ENCODE measurements around the gene FBXO17.
"Not testable (repeated sequence)": the region's sequence is repeated elsewhere in the genome, so short reads cannot be mapped to it uniquely, and the experiment has no call there.

The FBXO17 gene

GRCh38 chr19:38970664-38971532, 4.6 kb downstream of the FBXO17 start:
- DNase-seq (ENCODE audit: low read depth), result no peak
- H3K4me3 ChIP-seq (ENCODE audit: low read depth, low read length), result no peak overlapping the region
- no peak for TF ChIP-seq CTCF (IDR thresholded peaks at IDR 0.05; ENCODE audit: insufficient read depth, low read depth, low read length, missing control alignments)

GRCh38 chr19:38966149-38966548, 9.4 kb downstream of the FBXO17 start:
- not testable (repeated sequence) for DNase-seq (ENCODE audit: low read depth); H3K4me3 ChIP-seq (ENCODE audit: low read depth, low read length)

GRCh38 chr19:38964738-38965137, 10.8 kb downstream of the FBXO17 start:
- DNase-seq (ENCODE audit: low read depth), result no peak
- no peak for TF ChIP-seq CTCF (IDR thresholded peaks at IDR 0.05; ENCODE audit: insufficient read depth, low read depth, low read length, missing control alignments)
- no peak overlapping the region for H3K4me3 ChIP-seq (ENCODE audit: low read depth, low read length)

GRCh38 chr19:38959618-38960017, 15.9 kb downstream of the FBXO17 start:
- DNase-seq (ENCODE audit: low read depth), result no peak
- H3K4me3 ChIP-seq (ENCODE audit: low read depth, low read length), result no peak overlapping the region
- TF ChIP-seq CTCF (IDR thresholded peaks at IDR 0.05; ENCODE audit: insufficient read depth, low read depth, low read length, missing control alignments), result no peak

- TF ChIP-seq CTCF (IDR thresholded peaks at IDR 0.05; ENCODE audit: insufficient read depth, low read depth, low read length, missing control alignments), result no peak
- no peak overlapping the region for H3K4me3 ChIP-seq (ENCODE audit: low read depth, low read length)
- no peak for DNase-seq (ENCODE audit: low read depth)
Measured at GRCh38 chr19:38958301-38958700, 17.2 kb downstream of the FBXO17 start.

GRCh38 chr19:38956264-38956663, 19.3 kb downstream of the FBXO17 start:
- DNase-seq (ENCODE audit: low read depth), result no peak
- no peak overlapping the region for H3K4me3 ChIP-seq (ENCODE audit: low read depth, low read length)

GRCh38 chr19:38953677-38954076, 21.9 kb downstream of the FBXO17 start:
- DNase-seq (ENCODE audit: low read depth), result no peak
- TF ChIP-seq CTCF (IDR thresholded peaks at IDR 0.05; ENCODE audit: insufficient read depth, low read depth, low read length, missing control alignments), result no peak
- no peak overlapping the region for H3K4me3 ChIP-seq (ENCODE audit: low read depth, low read length)

More at GRCh38 chr19:38956264-38956663, 19.3 kb downstream of the FBXO17 start:
- TF ChIP-seq CTCF (IDR thresholded peaks at IDR 0.05; ENCODE audit: insufficient read depth, low read depth, low read length, missing control alignments), result no peak
